ENCODE data around the gene SCLY. TPM values are rescaled to one million over a fixed set of nuclear protein-coding genes. Genes with fewer than 3 reads are reported as not detected.

SCLY gene
- total RNA-seq, 2 donors from 2014 or later: 12.8 to 14.2 TPM

DNA sequence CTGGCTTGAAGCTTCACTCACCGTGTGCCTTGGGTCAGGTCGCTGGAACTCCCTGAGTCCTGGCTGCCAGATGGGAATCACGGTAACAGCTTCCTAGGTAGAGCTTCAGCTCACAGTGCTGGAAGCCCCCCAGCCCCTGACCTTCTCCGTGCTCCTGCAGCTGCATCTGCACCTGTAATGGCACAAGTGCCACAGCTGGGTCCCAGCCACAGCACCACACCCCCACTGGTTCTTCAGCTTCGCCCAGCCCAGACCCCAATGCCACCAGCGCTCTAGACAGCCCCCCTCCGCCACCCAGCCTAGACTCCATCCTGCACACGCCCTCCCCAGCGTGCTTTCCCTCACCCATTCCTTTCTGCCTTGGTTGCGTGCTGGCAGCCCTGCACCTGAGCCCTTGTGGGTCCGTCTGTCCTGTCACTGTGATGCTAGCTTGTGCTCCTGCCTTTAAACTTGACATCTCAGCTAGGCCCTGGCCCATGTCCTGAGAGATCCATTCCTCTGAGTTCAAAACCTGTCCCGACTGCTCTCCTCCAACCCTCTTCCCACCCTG is 31.8 kb downstream of the SCLY start:
- no peak for DNase-seq
- ATAC-seq: no peak
- intact Hi-C loops (cut with DNase I, micrococcal nuclease): no loop called here

DNA sequence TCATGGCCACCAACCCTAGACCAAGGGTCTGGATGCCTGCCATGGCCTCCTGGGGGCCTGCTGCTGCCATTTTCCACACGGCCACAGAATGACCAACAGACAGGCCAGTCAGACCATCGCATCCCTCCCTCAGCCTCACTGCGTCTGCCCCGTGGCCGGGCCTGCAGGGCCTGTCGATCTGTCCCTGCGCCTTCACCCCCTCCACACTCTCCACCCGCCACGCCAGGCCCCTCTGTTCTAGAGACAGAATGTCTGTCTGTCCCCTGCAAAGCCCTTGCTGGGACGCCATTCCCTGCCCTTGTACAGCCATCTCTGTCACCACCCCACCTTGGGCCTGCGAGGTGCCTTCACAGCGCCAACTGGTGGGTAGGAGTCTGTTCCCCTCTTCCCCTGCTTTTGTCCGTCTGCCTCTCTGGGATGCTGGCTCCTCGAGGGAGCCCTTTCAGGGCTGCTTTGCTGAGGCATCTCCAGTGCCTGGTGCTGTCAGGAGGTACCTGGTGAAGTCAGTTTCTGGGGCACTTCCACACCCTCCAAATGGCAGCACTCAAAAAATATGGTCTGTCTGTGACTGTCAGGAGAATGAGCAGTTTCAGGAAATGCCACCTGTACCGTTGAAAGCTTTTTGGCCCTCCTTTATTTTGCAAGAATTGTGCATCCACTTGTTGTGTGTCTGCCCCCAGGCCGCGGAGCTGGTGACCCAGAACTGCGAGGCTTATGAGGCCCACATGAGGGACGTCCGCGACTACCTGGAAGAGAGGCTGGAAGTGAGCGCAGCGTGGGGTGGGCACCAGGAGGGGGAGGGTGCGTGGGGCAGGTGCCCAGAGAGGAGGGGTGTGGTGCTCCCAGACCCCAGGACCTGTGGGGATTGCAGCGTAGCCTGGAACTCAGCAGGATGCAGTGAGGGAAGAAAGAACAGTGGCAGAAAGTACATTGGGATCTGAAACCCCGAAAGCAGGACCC is 32.7 kb downstream of the SCLY start:
- intact Hi-C loops (cut with DNase I, micrococcal nuclease): no loop called here
- no peak for ATAC-seq
- DNase-seq: no peak

DNA sequence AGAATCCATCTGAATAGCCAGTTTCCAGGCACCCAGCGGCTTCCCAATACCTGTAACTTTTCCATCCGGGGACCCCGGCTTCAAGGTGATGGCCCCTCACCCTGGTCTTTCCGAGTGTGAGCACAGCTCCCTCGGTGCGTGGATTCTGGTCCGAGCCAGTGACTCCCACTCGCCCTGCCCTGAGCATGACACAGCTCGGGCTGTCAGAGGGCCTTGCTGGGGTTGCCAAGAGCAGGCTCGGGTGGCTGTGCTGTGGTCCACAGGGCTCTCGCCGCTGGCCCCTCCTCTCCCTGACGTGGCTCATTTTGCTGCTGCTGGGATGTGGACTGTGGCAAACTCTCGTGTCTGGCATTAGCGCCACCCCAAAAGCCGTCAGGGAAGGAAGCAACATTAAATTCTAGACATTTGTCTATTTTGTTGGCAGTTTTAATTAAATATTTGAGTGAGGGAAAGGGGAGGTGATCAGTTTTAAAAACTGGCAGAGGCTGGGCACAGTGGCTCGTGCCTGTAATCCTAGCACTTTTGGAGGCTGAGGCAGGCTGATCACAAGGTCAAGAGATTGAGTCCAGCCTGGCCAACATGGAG is 33.7 kb downstream of the SCLY start:
- ATAC-seq: no peak
- DNase-seq: no peak
- intact Hi-C loops (cut with DNase I, micrococcal nuclease): no loop called here

DNA sequence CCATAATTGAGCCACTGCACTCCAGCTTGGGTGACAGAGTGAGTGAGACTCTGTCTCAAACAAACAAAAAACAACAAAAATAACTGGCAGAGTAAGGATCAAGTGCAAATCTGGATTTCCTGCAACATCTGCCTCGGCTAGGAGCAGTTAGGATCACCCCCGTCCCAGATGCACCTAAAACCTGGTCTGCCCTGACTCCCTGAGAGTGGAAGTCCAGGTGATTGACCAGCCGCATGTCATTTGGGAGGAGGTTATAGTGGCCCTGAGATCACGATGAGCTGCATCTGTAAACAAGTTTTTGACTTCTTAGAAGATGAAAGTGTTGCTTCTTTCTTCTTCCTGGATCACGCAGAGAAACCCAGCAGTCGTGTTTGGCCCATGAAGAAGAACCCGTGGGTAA is 34.3 kb downstream of the SCLY start:
- no peak for ATAC-seq
- DNase-seq: no peak
- intact Hi-C loops (cut with DNase I, micrococcal nuclease): no loop called here

DNA sequence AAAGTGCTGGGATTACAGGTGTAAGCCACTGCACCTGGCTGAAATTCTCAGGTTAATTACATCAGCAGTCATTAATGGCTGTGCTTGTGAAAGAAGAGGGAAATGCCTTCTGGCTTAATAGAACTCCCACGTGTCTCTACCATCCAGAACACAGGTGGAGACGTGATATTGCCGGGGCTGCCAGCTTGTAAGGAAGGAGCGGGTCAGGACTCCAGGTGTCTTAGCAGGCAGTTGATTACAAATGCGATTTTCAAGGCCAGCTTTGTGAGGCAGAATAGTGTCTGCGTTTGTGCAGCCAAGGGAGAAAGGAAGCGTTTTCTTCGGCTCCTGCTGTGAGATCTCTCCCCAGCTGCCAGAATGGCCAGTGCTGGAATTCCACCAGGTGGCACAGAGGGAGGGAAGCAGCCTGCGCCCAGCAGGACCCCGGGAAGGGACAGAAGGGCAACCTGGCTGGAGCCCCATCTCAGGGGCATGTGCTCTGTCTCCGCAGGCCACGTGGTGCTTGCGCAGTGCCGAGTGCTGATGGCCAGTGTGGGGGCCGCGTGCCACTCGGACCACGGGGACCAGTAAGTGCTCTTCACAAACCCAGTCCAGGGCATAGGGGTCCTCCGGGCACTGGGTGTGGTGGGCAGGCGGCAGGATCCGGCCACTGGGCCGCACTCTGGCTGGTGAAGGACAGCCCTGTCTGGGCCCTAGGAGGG is 35.7 kb downstream of the SCLY start:
- no peak for DNase-seq
- ATAC-seq: no peak
- intact Hi-C loops (cut with DNase I, micrococcal nuclease): no loop called here

DNA sequence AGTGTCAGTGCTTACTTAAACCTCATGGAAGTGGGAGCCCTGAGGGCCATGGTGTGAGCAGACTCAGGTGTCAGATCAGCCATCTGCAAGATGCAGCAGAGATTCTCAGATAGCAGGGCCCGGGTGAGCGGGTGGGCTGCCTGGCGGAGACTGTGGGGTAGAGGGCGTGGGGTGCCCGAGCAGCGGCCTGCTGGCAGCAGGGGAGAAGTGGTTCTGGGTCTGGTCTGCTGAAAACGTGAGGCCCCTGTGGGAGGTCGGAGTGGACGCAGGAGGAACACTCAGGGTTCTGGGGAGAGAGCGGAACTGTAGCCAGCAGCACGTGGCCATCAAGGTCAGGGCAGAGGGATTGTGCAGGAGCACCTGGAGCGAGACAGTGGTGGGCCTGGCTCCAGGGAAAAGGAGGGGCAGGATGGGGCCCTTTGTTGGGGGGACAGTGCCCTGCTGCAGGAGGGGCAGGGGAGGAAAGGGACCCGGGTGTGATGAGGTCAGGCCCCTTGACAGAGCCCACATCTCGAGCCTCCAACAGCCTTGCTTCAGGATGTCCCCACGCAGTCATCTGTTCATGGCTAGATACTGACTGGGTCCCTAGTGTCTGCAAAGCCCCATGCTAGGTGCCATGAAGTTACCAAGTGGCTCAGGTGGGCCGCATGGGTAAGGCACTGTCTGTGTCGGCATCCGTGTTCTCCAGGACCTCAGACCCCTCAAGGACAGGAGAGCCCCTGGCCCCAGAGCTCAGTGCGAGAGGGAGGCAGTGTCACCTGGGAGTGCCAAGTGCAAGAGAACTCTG is 36.6 kb downstream of the SCLY start:
- DNase-seq: no peak
- intact Hi-C loops (cut with DNase I, micrococcal nuclease): no loop called here

DNA sequence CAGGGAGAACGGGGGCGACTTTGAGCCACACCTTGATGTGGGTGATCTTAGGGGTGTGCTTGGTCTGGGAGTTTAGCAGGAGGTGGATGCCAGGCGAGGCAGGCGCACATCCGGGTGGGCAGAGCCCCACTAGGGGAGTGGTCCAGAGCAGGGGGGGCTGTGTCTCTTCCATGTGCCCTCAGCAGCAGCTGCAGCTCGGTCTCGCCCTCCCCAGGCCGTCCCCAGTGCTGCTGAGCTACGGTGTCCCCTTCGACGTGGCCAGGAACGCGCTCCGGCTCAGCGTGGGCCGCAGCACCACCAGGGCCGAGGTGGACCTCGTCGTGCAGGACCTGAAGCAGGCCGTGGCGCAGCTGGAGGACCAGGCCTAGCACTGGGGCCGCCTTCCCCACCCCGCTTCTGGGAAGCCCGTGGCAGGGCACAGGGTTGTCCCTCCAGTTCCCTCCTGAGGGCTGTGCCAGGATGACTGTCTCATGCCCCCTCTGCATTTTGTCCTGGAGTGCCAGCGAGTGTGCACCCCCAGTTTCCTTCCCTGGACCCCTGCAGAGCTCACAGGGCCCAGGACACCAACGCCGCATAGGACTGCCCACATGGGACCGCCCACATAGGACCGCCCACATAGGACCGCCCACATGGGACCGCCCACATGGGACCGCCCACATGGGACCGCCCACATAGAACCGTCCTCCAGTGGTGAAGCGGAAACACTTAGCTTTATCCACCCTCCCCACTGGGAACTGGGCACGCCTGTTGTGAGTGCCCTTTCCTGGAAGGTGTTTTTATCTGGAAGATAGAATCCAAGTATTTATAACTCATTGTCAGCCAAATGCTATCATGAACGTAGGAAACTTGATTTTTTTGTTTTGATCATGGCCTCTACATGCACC is 37.4 kb downstream of the SCLY start:
- DNase-seq: peak; percentile 85 to 88
- intact Hi-C loops (cut with DNase I, micrococcal nuclease): no loop called here
- ATAC-seq: peak; percentile 98

More for the DNA sequence above, 36.6 kb downstream of the SCLY start:
- no peak for ATAC-seq

DNA sequence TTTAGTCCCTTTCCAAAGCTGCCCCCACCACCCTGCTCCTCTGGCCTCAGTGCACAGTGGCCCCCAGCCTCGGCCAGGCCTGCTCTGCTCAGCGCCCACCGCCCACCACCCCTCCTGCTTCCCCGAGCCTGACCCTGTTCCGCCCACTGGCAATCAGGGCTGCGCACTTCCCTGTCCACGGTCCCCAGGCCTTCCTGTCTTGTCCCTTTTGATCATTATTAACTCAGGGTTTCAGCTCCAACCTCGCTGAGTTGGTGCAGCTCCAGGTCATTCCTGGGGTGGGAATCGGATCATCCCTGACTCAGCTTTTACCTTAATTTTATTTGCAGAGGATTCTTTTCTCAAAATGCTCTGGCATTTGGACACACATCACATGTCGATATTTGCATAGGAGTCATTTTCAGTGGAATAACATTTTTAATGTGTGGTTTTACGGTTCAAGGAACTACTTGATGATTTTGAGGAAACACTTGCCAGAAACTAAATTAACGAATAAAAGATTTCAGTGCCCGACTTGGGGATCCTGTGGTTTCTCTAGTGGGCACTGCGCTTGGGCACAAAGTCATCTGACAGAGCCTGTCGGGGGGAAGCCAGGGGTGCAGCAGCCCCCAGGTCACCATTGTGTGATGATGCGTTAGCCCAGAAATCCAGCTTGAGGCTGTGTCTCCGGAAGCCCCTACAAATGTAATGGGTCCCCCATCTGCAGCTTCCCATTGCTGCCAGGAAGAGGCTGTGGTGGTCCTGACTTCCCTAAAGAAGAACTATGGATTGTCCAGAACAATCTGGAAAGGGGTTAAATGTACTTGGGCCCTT is 38.3 kb downstream of the SCLY start:
- intact Hi-C loops (cut with DNase I, micrococcal nuclease): no loop called here
- ATAC-seq (peak; percentile 65), DNase-seq (peak in 1 of 2 donors; percentile 50)

DNA sequence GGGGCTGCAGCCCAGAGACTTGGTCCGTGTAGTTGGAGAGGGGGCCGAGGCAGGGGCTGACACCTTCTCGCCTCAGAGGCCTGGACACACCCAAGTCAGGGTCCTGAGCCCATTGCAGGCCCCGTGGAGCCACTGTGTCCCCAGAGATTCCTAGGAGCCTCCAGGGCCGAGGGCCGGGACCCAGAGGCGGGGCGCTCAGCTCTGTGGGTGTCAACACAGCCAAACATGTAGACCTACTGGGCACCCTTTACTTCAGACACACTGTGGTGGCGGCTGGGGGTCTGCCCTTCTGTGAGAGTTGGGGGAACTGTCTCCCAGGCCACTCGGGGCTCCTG is 38.9 kb downstream of the SCLY start:
- intact Hi-C loops (cut with DNase I, micrococcal nuclease): no loop called here
- DNase-seq (no peak), ATAC-seq (no peak)

DNA sequence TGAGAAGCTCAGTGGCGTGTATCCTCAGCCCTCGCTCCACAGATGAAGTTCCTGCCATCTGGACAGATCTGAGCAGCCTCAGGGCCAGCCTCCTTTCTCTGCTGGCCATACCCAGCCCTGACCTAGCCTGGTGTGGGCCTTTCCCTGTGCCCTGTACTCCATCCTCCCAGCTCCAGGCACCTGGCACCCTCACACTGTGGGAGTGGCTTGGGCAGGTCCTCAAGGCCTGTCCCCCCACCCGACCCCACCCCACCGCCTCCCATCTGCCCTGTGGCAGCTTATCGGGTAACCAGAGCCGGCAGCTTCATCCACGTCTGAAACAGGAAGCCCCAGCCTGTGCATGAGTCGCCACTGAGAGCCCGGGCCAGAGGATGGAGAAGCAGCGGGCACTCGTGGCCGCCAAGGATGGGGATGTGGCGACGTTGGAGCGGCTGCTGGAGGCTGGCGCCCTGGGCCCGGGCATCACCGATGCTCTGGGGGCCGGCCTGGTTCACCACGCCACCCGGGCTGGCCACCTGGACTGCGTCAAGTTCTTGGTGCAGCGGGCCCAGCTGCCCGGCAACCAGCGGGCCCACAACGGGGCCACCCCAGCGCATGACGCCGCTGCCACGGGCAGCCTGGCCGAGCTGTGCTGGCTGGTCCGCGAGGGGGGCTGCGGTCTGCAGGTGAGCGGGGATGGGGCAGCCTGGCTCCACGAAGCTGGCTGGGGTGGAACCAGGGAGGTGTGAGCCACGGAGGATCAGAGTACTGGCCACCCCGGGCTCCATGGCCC is 39.4 kb downstream of the SCLY start, which contains the start of gene ESPNL:
TSS of gene ESPNL (plus strand) at position 292 of the 772 bp plus-strand sequence. CDS start at position 372, 80 bp downstream.
- intact Hi-C loops (cut with DNase I, micrococcal nuclease): no loop called here
- no peak for DNase-seq
- no peak for ATAC-seq

DNA sequence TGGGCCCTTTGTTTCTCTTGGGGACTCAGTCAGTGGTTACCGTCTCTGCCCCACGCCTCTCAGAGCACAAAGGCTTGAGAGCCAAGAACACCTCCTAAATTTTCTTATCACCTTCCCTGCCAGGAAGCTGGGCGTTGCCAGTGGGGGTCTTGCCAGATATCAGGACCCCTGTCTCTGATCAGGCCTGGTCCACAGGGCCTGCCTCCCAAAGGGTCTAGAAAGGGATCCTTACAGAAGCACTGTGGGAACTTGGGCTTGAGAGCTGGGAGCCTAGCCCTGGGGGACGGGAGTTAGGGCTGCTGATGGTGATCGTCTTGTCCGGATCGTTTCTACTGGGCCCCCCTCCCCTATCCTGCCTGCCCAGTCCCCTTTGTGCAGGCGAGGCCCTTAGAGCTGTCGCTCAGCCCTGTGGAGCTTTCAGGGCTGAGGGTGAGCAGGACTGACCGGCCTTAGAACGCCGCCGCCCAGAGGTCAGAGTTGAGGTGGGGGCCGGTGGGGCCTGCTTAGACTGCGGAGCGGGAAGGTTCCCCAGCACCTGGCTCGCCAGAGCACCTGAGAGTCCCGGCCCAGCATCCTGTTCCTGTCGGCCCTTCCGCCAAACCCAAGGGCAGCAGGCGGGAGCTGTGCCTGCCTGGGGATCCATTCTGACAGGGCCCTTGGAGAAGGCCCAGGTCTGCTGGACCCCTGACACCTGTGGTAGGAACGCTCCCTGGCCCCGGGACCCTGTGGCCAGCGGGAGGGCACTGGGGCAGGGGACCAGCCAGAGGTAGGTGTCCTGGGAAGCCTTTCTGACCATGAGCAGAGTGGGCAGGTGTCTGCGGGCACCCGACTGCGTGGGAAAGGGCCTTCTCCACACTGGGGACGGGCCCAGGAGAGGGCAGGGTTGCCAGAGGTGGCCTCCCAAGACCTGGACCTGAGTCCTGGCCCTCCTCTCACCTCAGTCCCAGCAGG is 40.3 kb downstream of the SCLY start:
- intact Hi-C loops (cut with DNase I, micrococcal nuclease): no loop called here
- ATAC-seq (no peak), DNase-seq (no peak)

DNA sequence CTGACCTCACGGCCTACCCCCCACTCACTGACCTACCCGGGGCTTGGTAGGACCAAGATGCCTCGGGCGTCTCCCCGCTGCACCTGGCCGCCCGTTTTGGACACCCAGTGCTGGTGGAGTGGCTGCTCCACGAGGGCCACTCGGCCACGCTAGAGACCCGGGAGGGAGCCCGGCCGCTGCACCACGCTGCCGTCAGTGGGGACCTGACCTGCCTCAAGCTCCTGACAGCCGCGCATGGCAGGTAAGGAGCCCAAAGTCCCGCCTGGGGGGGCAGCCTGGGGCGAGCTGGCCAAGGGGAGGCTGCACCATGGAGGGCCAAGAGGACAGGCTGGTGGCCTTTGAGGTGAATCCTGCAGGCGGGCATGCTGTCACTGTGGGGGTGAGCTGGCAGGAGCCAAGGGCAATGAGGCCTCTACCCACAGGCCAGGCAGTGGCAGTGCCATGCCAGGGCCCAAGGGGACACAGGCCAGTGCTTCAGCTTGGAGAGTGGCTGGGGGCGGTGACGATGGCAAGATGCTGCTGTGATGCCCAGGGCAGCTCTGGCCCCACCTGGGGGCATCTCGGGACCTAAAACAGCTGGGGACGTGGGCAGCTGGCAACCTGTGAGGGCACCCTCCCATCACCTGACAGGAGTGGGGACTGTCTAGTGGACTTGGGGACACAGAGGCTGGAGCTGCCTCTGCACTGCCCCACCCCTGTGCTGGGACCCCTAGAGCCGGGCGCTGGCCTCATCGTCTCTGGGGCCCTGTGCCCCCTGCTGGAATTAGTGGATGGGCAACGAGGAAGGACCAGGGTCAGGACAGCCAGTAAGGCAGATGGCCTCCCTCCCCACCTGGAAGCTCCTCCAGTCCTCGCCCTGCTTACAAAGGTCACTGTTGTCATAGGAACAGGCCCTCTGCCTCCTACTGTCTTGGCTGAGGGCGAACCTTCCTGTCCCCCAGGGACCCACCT is 41.4 kb downstream of the SCLY start:
- intact Hi-C loops (cut with DNase I, micrococcal nuclease): no loop called here
- no peak for DNase-seq

DNA sequence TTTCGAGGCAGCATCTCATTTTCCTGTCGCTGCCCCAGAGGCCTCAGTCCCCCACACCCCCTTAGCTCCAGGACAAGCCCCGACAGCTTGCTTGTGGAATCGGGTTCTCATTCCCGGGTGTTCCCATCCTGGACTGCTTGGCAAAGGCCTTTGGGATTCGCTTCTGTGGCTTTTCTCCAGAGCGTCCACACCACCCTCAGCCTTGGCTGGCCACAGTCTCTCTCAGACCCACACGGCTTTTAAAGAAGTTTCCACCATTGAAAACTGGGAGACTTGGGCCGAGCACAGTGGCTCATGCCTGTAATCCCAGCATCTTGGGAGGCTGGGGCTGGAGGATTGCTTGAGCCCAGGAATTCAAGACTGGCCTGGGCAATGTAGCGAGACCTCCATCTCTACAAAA is 42.1 kb downstream of the SCLY start:
- intact Hi-C loops (cut with DNase I, micrococcal nuclease): no loop called here
- no peak for ATAC-seq

More for the DNA sequence above, 41.4 kb downstream of the SCLY start:
- no peak for ATAC-seq

More for the DNA sequence above, 42.1 kb downstream of the SCLY start:
- DNase-seq: no peak

Measured in left colon (tissue), 2 donors.